GM18520 (cell line): ENCODE measurements around the gene TIMP3.
"Not testable (repeated sequence)": the region's sequence is repeated elsewhere in the genome, so short reads cannot be mapped to it uniquely, and the experiment has no call there.

Experiments used
- ATAC-seq: cut with Tn5 transposase; IDR thresholded peaks from one replicate; pipeline ENCODE4 v1.9.1; 2021; ENCODE audit not compliant: unreplicated experiment

Gene TIMP3

DNA sequence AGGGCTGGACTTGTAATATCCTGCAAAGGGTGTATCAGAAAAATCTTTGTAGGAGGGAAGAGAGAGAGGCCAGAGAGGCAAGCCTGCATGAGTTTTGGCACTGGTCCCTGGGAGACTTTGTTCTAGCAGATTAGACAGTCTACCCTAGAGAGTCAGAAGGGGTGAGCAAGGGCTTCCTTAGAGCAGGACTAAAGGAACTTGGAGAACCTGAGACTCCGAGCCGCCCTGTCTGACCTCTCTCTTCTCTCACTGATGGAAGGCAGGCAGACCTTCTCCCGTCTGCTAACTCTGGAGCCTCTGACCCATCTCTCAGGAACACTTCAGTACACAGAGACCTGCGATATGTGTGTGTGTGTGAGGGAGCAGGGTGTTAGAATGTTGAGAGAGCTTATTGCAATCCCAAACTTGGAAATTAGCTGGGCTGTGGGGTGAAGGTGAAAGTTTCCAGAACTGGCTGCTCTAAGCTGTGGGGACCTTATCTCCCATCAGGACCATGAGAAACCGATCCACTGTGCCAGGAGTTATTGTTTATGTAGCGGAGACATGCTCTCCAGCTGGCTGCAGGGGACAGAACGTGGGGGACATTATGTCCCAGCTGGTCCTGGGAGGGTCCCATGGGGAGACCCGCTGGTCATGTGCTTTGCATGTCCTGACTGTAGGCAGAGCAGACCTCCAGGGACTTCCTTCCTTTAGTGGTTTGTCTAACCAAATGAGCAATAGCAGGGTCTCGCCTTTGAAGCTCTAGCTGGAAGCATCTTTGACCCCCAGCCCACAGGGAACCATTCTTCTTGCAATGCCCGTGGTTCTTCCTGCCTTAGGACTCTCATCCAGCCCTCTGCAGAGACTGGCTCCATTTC lies 51.1 kb downstream of the TIMP3 start:
- no peak for ATAC-seq

DNA sequence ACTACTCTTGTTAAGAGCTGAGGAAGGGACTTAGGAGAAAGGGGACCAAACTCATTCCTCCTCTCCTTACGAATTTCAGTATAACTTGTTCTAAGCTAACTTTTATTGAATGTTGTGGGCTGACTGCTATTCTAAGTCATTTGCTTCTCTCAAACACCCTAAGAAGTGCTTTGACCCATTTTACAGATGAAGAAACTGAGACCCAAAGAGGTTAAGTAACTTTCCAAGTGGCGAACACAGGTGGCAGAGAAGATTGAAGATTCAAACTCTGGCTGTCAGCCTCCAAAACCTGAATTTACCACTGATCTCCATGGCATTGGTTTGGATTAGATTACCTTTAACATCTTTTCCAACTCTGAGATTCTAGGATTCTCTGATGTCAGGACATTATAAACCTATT lies 52.2 kb downstream of the TIMP3 start:
- no peak for ATAC-seq

GRCh38 chr22:32854351-32854804 lies 52.9 kb downstream of the TIMP3 start:
- no peak for ATAC-seq

- ATAC-seq: no peak
Measured at GRCh38 chr22:32855045-32855756, 53.7 kb downstream of the TIMP3 start.

DNA sequence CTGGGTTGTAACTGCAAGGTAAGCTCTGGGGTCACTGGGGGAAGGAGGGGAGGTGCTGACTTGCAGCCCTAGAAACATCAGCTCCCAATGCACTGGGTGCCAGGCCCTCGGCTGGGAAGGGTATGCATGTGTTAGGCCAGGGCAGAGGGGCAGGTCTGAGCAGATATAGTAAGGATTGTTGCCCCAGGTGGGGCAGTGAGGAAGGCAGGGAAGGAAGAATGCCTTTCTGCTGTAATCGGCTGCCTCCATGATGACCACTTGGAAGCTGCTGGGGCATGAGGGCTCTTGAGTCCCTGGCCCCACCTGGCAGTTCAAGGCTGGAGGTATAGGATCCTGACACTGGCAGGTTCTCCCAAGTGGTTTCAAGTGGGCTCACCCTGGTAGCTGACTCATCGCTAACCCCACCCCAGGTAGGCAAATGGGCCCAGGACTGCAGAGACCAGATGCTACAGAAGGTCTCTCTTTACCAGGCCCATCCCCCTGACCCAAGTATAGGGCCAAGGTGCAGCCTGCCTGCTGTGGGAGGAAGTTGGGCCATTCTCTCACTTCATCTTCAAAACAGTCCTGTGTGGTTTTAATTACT lies 56.7 kb downstream of the TIMP3 start:
- no peak for ATAC-seq

GRCh38 chr22:32858957-32859356 lies 57.5 kb downstream of the TIMP3 start:
- ATAC-seq: no peak

GRCh38 chr22:32859743-32860142 lies 58.2 kb downstream of the TIMP3 start:
- ATAC-seq: no peak

DNA sequence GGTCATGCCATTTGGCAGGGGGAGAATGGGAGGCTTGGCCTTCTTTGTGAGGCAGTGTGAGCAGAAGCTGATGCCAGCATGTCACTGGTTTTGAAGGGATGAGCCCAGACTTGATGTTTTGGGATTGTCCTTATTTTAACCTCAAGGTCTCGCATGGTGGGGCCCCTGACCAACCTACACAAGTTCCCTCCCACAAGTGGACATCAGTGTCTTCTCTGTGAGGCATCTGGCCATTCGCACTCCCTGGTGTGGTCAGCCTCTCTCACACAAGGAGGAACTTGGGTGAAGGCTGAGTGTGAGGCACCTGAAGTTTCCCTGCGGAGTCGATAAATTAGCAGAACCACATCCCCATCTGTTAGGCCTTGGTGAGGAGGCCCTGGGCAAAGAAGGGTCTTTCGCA lies 59.8 kb downstream of the TIMP3 start:
- ATAC-seq: no peak

DNA sequence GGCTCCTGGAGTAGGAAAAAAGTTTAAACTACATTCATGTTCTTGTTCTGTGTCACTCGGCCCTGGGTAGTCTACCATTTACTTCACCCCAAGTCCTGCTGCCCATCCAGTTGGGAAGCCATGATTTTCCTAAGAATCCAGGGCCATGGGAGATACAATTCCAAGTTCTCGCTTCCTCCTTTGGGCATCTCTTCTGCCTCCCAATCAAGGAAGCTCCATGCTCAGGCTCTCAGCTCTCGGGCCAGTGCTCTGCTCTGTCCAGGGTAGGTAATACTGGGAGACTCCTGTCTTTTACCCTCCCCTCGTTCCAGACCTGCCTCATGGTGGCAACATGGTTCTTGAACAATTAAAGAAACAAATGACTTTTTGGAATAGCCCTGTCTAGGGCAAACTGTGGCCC lies 60.6 kb downstream of the TIMP3 start:
- ATAC-seq: no peak

DNA sequence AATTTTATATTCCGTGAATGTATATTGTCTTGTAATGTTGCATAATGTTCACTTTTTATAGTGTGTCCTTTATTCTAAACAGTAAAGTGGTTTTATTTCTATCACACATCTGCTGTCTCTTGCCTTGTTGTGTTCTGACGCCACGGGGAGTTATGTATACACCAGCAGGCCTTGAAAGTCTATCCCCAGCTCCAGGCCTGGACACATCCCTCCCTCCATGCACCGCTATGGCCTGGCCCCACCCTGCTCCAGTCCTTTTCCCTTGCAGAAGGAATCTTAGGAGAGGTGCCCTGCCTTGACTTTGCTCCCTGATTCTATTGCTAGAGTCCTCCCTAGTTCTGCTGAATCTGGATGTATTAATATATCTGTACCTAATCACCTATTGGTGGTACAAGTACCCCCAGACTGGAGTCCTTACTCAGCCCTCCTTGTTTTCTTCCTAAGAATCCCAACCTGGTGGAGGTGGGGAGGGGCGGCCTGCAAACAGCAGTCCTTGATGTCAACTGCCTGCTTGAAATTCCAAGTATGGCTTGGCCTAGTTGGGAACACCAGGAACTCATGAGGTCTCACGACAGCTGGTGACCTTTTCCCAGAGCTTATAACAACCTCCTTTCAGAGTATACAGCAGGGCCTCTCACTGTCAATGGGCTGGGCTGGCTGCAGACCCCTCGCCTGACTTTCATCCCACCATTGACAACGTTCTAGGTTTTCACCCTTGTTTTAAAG lies 61.6 kb downstream of the TIMP3 start:
- ATAC-seq: no peak

- no peak for ATAC-seq
Measured at GRCh38 chr22:32864041-32864440, 62.5 kb downstream of the TIMP3 start.

DNA sequence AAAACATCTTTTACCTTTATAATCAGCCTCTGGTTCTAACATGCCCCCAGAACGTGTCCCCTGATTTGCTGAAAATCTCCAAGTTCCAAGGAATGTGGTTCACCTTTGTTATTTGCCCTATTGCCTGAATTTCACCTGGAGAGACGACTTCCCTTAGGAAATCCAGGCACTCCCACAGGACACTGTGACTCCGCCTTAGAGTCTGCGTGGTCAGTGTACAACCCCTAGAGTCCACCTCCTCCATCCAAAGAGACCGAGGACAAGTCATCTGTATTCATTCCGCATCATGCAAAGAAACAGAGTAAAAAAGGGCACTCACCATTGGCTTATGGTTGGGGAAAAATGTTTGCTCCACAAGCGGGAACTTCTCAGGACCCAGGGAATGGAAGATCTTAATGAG lies 63.1 kb downstream of the TIMP3 start:
- no peak for ATAC-seq

DNA sequence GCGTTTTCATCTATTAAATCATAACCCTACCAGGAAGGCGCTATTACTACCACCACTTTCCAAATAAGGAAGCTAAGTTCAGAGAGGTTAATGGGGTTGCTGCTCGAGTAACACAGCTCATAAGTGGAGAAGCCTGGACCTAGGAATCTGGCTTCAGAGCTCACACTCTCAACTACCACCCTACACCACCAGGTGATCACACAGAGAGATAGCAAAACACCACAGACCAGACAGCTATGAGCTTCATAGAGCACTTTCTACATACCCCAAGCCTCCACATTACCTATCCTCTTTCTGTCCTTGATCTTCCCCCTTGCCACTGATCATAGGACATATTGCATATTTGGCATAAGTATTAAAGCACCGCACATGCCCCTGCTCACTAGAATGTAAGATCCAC lies 65.4 kb downstream of the TIMP3 start:
- ATAC-seq: no peak

DNA sequence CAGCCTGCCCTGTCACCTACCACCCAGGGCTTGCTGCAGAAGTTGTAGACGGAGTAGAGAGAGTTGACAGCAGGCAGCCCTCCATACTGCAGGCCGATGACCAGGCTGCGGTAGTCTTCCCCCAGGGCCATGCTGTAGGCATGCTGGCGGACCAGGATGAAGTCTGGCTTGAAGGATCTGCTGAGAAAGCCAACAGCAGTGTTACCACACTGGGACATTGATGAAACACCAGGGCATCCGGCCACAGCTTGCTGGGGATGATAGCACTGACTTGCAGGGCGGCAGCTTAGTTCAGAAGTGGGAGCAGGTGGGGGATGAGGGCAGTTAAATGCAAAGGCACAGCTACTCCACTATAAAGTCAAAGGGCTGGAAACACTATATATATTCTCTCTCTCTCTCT lies 67.4 kb downstream of the TIMP3 start:
- ATAC-seq: no peak

DNA sequence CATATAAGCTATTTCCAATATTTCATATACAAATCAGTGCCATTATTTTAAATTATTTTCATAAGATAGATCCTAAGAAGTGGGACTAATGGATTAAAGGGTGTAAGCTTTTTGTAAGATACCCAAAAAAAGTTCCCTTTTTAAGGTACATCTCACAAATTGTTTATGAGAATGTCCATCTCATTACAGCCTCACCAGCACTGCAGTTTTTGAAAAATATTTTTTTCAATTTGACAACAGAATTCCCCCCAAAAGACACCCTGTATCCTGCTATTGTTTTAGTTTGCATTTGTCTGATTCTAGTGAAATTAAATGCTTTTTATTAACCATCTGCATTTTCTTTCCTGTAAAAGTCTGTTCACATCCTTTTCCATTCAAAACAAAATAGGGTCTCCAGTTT lies 69.0 kb downstream of the TIMP3 start:
- no peak for ATAC-seq

DNA sequence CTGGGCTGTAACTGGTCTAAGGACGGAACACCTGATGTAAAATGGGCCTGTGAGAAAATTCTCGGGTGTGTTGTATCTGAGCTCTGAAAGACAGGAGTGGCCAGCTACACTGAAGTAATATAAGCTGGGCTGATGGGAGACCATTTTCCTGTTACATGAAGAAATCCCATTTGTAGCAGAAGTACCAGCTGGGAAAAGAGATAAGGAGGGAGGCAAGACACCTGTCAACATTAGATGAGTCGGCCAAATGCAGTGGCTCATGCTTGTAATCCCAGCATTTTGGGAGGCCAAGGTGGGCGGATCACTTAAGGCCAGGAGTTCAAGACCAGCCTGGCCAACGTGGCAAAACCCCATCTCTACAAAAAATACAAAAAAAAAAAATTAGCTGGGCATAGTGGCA lies 72.1 kb downstream of the TIMP3 start:
- not testable (repeated sequence) for ATAC-seq

GRCh38 chr22:32874385-32874784 lies 72.9 kb downstream of the TIMP3 start:
- ATAC-seq: no peak

- ATAC-seq: no peak
Measured at GRCh38 chr22:32874976-32875375, 73.5 kb downstream of the TIMP3 start.

DNA sequence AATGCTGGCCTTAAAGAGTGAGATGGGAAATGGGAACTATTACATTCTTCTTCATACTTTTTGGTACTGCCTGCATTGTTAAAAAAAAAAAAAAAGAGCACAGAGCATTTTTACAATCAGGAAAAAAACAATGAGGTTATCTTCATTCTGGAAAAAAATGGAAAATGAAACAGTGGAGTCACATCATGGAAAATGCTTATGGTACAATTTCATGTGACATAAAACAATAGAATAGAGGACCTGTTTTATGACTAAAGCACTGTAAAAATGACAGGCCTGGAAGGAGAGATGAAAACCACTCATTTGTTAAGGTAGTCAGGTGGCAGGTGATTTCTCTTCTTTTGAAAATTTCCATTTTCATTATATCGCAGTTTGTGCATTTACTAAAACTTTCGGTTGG lies 75.0 kb downstream of the TIMP3 start:
- ATAC-seq: no peak

DNA sequence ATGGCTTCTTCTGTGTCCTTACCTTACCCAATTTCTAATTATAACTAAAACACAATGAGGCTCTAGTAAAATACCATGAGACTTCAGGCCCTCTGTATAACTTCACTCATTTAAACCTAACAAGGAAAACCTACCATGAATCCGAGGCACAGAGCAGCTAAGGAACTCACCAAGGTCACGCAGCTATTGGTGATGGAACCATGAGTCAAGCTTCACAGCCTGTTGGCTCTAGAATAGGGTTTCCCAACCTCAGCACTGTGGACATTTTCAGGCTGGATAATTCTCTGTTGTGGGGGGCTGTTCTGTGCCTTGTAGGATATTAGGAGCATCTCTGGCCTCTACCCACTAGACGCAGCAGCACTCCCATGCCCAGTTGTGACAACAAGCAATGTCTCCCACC lies 75.7 kb downstream of the TIMP3 start:
- ATAC-seq: no peak

GRCh38 chr22:32879550-32879949 lies 78.0 kb downstream of the TIMP3 start:
- no peak for ATAC-seq
